LoVo (cell line): Measurements from ENCODE around the gene TNS4.

Source experiments
- DNase-seq: peaks from one replicate; pipeline ENCODE4 v3.0.0-alpha.2; 2016; ENCODE audit warnings: low spot score

Gene TNS4

DNA sequence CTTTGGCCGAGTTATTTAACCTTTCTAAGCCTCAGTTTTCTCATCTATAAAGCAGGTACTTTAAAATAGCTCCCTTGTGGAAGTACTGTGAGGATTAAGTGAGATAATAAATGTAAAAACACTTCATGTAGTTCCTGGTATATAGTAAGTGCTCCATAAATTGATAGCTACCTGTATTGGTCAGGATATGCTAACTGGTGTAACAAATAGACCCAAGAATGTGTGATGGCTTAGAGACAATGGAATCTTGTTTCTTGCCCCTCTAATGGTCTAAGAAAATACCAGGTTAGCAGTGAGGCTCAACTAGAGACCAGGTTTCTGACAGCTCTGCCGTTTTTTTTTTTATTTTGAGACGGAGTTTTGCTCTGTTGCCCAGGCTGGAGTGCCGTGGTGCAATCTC, 34.0 kb upstream of the TNS4 start:
- no peak for DNase-seq

DNA sequence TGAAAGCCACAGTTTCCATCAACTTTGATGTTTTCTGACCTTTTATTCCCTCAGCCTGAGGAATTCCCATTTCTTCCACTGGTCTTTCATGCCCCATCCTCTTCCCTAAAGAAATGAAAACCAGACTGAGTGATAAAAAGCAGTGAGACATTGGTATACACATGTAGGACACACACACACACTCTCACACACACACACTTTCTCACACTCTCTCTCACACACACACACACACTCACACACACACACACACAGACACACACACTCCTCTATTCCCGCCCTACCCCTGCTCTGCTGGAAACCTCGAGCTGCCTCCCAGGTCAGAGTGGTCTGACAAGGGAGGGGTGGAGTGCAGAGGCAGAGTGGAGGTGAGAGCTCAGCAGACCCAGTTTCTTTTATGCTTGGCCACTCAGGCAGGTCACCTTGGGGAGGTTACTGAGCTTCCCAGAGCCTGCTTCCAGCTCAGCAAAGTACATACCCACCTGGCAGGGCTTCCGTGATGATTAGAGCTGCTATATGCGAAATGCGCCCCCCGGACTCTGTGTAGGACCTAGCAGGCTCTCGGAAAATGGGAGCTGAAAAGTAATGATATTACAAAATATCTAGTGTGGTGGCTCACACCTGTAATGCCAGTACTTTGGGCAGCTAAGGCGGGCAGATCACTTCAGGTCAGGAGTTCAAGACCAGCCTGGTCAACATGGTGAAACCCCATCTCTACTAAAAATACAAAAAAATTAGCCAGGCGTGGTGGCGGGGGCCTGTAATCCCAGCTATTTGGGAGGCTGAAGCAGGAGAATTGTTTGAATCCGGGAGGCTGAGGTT, 33.2 kb upstream of the TNS4 start:
- no peak for DNase-seq

DNA sequence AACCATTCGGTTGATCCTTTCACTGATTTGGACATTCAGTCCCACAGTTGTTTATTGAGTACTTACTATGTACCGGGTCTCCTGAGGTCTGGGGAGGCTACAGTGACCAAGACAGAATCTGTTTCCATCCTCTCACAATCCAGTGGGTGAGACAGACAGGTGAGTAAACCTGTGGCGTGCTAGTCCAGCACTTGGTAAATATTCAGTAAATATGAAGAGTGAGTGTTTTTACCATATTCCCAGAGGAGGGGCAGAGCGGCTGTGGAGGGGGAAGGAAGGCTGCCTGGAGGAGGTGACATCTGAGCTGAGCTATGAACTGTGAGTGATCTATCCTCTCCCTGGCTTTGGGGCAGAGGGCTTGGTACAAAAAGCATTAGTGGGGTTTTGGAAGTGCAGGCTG, 32.5 kb upstream of the TNS4 start:
- no peak for DNase-seq

DNA sequence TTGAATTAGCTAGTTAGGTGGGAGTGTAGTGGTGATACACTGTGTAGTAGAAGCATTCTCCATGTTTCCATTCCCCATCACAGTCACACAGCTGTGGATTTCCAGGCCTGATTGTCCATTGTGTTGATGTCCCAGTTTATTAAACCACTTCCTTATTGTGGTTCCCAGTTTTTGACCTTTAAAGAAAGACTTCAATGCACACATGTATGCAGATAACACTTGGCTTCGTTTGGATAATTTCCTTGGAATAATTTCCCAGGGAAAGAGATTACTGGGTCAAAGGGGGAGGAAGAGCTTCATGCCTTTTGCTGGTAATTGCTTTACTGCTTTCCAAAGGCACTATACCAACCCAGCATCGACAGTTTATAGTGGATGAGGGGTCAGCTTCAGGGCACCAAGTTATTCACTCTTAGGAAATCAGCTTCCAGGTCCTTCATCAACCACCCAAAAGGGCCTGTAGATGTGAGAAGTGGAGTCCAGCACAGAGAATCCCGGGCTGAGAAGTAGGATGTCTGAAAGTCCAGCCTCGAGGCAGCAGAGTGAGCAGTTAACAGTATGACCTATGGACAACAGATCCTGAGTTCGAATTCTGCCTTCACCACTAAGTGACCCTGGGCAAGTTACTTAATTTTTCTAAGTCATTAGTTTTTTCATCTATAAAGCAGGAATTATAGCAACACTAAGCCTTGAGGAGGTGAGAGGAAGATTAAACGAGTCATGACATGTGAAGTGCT, 31.3 kb upstream of the TNS4 start:
- no peak for DNase-seq

DNA sequence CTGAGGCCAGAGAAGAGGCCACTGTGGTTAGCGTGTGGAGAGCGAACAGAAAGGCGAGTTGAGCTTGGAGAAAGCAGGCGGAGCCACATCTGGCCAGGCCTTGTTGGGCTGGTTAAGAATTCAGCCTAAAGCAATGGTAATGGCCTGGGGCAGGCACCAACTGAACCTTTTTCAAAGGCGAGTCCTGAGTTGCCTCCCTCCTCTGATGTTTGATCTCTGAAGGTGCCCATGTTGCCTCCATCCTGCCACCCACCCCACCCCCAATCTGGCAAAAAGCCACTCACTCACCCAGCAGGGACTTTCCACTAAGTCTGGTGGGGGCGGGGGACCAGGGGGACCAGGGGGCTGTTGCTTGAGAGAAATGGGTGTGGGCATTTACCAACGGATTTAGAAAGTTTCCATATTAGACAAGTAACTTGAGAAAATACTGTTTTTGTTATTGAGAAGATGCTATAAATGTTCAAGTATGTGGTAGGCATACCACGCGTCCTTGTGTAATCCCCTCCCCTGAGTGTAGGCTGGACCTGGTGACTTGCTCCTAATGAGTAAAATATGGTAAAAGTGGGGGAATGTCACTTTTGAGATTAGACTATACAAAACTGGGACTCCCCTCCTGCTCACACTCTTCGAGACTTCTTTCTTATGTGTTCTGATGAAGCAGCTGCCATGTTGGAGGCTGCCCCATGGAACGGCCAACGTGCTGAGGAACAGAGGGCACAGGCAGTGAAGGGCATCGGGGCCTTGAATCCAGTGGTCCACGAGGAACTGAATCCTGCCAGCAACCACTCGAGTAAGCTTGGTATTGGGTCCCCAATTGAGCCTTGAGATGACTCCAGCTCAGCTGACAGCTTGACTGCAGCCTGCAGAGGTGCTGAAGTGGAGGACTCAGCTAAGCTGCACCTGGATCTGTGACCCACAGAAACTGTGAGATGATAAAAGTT, 29.9 kb upstream of the TNS4 start:
- DNase-seq: no peak

DNA sequence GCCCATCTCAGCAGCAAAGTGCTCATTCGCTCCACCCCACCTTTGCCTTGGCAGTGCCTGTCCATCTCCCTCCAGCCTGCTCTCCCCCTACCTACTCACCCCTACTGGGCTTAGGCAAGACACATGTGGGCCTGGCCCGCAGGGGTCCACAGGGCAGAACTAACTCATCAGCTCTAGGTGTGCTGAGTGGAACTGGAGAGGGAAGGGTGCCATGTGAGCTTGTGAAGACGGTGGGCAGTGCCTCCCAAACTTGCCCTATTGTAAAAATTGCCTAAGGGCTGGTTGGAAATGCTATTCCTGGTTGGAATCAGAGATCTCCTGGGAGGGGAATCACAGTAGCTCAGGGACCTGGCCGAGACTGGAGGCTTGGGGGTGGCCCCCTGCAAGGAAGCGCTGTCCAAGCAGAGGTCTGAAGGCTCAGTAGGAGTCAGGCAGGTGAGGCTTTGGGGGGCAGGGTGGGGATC, 29.1 kb upstream of the TNS4 start:
- DNase-seq: no peak

DNA sequence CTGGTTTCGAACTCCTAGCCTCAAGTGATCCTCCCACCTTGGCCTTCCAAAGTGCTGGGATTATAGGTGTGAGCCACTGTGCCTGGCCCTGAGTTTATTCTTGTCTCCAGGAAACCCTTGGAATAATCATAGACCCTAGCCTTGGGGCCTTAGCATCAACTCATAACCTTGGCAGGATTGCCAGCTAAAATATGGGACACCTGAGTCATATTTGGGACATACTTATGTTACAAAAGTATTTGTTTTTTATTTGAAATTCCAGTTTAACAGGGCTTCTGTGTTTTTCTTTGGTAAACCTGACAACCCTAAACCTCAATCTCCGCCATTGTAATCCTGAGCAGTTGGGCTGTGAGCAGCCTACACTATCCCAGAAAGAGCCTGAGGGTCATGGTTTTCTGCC, 28.6 kb upstream of the TNS4 start:
- DNase-seq: no peak

DNA sequence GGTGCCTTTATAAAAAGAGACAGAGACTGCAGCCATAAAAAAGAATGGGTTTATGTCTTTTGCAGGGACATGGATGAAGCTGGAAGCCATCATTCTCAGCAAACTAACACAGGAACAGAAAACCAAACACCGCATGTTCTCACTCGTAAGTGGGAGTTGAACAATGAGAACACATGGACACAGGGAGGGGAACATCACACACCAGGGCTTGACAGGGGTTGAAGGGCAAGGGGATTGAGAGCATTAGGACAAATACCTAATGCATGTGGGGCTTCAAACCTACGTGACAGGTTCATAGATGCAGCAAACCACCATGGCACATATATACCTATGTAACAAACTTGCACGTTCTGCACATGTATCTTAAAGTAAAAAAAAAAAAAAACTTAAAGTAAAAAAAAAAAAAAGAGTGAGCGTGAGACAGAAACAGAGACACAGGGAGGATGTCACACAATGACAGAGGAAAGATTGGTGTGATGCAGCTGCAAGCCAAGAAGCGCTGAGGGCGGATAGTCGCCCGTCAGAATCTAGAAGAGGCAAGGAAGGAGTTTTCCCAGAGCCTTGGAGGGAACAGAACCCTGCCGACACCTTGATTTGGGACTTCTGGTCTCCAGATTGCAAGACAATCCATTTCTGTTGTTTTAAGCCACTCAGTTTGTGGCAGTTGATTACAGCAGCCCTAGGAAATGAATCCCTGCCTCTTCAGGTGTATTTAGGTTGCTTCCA, 27.4 kb upstream of the TNS4 start:
- DNase-seq: no peak

DNA sequence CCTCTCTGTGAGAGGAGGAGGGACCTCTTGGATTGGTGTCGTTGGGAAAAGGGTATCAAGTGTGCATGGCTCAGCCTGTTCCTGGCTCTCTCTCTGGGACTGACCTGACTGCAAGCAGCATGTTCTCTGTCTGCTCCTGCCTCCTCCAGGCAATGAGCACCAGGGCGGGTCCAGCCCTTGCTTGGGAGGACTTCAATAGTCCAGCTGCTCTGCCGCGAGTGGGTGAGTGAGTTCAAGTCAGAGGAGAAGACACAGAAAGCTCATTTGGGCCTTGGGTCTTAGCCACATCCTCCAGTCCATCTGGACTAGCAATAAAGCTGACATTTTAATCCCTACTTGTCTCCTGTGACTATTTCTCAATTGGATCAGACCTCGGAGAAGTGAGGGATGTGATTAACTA, 25.2 kb upstream of the TNS4 start:
- no peak for DNase-seq

DNA sequence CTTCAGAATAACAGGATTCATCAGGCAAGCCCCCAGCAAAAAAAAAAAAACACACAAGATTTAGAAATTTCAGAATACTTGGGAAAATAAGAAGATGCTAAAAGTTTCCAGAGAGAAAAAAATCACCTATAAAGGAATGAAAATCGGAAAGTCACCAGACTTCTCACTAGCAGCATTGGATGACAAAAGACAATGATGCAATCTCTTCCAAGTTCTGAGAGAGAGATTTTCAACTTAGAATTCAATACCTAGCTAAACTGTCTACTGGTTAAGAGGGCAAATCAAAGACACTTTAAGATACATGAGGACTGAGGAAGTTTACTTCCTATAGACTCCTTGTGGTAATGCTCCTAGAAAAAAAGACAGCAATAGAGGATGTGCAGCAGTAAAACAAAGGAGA, 23.9 kb upstream of the TNS4 start:
- no peak for DNase-seq

DNA sequence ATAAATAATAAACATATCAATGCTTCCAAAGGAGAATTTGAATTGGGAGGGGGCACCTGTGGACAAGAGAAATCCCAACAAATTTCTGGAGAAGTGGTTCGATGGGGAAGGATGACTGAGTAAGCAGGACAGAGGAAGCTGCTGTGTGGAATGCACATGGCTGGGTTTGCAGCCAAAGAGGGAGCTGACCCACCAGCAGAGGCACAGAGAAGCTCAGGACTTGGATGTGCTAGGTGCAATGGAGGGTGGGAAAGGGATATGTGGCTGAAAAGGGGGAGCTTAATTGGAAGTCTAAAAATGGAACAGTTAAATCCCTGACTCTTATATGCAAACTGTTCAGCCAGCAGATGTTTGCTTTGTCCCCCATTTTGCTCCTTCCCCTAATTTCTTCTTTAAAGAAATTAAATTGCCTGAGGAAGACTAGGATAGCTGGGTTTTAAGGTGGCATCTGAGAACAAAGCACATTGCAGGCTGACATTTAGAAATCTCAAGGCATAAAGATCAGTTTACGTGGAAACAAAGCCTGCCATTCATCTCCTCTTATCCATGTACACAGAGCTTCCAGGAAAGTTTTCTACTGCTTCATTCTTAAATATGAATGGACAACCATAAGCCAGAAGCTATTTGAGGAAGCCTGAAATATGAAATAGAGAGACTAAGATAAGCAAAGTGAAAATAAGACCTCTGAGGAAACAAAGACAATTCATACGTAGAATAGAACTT, 23.0 kb upstream of the TNS4 start:
- no peak for DNase-seq

DNA sequence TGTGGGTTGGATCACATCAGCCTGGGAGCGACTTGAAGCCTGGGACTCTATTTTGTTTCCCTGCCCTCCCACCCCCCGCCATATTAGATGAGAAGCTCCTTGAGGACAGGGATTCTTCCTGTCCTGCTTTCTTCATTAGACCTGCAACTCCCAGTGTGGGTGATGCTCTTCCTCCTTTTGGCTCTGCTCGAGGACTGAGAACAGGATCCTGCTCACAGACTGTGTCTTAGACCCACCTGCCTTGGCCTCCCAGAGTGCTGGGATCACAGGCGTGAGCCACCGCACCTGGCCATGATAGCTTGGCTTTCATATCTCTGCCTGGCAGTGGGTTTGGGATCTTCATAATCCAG, 21.5 kb upstream of the TNS4 start:
- DNase-seq: no peak

DNA sequence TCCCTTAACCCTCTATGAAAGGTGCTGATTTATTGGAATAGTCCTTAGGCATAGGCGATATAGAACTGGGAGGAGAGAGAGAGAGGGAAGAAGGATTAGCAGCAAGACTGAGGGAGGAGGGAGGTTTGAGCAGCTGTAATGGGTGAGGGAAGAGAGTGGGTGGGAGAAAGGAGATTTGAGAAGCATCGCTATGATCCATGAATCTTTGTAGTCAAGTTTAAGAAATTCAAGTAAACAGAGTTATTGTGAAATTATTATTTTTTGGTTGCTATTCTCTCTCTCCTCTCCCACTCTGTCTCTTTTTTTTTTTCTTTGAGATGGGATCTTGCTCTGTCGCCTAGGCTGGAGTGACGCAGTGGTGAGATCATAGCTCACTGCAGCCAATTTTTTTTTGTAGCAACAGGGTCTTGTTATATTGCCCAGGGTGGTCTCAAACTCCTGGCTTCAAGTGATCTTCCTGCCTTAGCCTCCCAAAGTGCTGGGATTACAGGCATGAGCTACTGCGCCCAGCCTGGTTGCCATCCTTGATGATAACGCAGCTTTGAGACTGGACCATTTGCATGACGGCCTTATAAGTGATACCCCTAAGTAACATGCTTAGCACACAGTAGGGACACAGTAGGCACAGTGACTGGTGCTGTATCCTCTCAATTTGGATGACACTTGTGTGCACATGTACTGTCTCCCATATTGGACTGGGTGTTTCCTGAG, 21.0 kb upstream of the TNS4 start:
- no peak for DNase-seq

DNA sequence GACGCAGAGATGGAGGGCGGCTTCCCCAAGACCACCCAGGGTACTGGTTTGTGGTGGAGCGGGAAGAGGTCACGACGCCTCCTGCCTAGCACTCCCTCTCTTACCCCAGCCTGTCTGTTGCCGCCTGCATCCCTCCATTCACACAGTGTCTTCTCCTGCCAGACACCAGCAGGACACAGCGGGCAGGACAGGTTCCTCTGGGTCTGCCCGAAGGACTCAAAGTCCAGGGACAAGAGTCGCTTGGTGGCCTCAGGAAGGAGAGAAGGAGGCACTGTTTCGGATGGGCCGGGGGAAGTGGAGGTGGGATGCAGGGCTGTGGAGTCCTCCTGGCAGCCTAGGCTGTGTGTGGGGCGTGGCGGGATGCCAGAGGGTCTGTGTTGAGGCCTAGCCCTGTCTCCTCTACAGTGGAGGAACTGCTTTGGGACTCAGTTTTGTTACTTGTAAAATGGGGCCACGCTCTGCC, 19.6 kb upstream of the TNS4 start:
- no peak for DNase-seq

DNA sequence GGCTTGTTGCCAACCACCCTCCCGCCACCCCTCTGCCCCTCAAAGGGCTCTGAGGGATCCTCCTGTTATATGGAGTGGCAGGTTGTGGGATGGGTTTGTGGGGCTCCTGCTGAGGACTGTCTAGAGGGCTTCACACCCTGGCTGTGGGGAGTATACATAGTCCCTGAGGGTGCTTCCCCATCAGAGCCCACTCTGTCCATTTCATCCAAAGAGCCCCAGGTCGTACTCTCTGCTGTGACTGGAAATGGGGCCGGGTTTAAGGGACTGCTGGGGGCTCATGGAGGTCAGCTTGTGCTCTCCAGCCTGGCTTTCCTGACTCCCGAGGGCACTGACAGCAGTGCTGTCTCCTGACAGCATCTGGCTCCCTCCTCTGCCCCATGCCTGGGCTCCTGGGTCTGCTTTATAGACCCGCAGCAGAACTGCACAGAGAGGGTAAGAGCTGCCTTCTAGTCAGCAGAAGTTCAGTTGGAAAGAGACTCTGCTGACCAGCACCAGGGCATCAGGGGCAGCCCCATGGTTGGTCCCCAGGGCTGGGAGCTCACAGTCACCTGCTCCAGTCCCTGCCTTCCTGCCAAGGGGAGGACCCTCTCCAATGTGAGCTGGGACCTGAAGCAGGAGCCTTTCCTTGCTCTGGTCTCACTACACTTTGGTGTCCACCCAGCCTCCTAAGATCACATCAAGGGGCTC, 17.8 kb upstream of the TNS4 start:
- no peak for DNase-seq

DNA sequence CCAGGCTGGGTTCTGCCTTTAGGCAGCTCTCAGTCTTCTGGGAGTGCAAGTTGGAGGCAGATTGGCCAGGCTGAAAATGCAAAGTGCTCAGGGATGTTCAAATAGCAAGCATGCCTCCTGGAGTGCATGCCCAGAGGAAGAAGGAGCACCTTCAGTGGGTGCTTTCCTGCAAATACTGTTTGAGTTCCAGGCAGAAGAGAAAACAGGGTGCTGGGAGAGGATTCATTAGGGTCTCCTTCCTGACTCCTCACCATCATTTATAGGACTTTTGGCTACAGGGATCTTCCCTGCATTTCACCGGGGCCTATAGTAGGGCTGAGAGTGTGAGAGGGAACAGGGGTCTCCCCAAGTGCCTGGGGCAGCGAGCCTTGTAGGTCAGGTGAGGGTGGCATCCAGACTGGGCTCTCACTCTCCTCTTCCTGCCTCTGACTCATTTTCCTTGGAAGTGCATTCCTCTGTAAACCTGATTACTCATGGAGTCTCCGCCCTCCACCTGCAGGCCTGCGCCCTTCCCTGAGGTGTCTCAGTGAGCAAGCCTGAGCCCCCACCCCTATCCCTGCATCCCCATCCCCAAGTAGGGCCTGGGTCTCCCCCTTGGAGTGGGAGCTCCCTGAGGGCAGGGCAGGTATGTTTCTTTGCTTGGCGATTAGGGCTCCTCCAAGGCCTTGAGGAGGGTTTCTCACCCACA, 17.1 kb upstream of the TNS4 start:
- peak; percentile 89 for DNase-seq

DNA sequence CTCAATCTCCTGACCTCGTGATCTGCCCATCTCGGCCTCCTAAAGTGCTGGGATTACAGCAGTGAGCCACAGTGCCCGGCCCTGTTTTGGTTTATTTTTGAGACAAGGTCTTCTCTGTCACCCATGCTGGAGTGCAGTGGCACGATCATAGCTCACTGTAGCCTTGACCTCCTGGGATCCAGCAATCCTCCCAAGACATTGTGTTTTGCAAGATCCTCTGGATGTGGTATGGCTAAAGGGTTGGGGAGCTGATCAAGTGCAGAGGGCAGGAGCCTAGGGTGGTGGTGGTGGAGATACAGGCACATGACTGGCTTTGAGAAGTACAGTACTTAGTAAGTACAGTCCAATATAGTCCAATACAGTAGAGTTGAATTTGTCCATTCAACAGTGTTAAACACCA, 16.6 kb upstream of the TNS4 start:
- DNase-seq: no peak

DNA sequence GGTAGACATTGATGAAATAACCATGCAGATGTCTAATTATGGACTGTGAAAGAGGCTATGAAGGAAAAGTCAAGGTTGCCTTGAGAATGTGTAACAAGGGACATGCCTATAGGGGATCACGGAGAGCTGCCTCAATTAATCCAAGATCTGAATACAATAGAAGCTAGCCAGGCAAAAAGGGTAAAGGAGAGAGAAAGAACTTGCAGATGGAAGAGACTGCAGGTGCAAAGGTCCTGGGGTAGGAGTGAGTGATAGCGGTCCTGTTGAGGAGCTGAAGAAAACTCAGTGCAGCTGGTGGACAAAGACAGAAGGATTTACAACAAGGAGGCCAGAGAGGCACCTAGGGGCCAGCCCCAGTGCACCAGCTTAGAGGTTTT, 15.9 kb upstream of the TNS4 start:
- DNase-seq: no peak

DNA sequence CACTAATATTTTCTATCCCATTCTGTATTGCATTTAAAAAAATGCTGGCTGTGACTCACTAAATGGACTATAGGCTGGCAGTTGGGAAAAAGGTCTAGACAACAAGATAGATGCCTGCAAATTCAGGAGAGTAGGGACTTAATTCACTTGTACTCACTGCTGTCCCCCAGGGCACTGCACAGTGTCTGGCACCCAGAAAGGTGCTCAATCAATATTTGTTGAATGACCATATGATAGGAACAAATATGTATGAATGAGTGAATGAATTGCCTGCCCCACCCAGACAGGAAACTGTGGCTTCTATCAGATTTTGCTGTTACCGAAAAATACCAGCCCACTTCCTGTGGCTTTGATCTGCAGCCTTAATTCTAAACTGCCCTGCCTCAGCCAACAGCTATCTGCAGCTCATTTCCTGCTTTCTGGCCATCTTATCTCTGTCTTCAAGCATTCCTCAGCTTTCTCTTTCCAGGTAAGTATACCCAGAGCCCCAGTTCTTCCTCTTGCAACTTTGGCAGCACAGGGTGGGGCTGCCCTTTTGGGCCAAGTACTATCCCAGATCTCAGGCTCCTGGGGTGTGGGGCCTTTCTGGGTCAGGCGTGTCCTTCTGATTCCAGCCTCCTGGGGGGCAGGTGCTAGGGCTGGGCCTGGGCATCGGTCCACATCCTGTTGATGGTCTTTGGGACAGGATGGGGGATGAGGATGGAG, 15.3 kb upstream of the TNS4 start:
- DNase-seq: peak; percentile 81
